ENCODE results near the gene PHF2.

- TF ChIP-seq CTCF (IDR thresholded peaks at IDR 0.05) (no peak), FOXJ3 (CRISPR knock-in tag; IDR thresholded peaks at IDR 0.05; ENCODE audit: borderline replicate concordance) (no peak), KAT7 (CRISPR knock-in tag; IDR thresholded peaks at IDR 0.05; ENCODE audit: borderline replicate concordance) (no peak), ATF3 (CRISPR knock-in tag; conservative IDR thresholded peaks at IDR 0.05) (no peak), GABPB1 (CRISPR knock-in tag; IDR thresholded peaks at IDR 0.05) (no peak), USF1 (CRISPR knock-in tag; IDR thresholded peaks at IDR 0.05) (no peak), ESRRA (CRISPR knock-in tag; IDR thresholded peaks at IDR 0.05; ENCODE audit: borderline replicate concordance) (no peak), MAX (CRISPR knock-in tag; IDR thresholded peaks at IDR 0.05) (no peak), CBFB (CRISPR knock-in tag; IDR thresholded peaks at IDR 0.05; ENCODE audit: low read depth) (no peak)
Measured at GRCh38 chr9:93580654-93581380, 4.4 kb downstream of the PHF2 start.
